NCI-H2081 treated with DMSO at 0.1 percent for 48 hours (cell line): ENCODE results near the gene ANKAR.
"Not testable (repeated sequence)": the region's sequence is repeated elsewhere in the genome, so short reads cannot be mapped to it uniquely, and the experiment has no call there.

ENCODE experiments used
- DNase-seq: peaks from one replicate; lab custom pipeline; 2025; lab: John Stamatoyannopoulos, UW

The ANKAR gene

DNA sequence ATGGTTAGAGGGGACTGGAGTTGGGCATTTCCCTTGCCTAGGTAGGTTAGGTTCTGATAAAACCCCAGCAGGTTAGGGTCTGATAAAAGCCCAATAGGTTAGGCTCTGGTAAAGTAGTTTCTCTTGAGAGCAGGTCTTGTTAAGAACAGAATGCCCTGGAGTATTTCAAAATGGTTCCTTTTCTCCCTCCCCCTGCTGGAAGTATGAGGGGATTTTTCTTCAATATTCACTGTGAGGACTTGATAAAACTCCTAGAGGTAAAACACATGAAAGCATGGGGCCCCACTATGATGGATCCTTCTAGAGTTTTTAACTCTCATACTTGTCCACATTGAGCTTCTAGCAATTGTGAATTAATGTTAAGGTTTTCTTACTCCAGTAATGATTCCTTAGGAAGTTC lies 27.6 kb downstream of the ANKAR start:
- DNase-seq = no peak

- no peak for DNase-seq
Observed at GRCh38 chr2:189709501-189710221, 35.2 kb downstream of the ANKAR start.

DNA sequence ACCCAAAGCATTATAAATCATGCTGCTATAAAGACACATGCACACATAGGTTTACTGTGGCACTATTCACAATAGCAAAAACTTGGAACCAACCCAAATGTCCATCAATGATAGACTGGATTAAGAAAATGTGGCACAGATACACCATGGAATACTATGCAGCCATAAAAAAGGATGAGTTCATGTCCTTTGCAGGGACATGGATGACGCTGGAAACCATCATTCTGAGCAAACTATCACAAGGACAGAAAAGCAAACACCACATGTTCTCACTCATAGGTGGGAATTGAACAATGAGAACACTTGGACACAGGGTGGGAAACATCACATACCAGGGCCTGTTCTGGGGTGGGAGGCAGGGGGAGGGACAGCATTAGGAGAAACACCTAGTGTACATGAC lies 43.1 kb downstream of the ANKAR start:
- not testable (repeated sequence) for DNase-seq

- DNase-seq = no peak
Observed at GRCh38 chr2:189719571-189719970, 45.1 kb downstream of the ANKAR start.

DNA sequence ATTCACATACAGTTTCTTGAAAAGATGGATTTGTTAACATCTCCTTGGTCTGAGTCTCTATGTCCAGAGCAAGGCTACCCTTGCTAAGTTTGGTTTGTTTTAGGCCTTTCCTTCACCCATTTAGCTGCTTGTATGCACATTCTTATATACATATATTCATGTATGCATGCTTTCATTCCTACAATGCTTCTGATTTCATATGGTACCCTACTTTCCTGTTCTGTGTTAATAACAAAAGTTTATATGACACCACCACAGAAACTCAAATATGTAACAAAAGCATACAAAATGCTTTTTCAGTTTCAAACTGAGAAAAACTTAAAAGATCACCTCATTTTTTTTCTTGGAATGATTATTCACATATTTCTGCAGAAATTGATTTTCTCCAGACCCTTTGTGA lies 48.7 kb downstream of the ANKAR start:
- no peak for DNase-seq
